IMR-90 (cell line): ENCODE measurements around the gene EFCAB8. TPM values are rescaled to one million over a fixed set of nuclear protein-coding genes. Genes with fewer than 3 reads are reported as not detected.

Experiments used
- ATAC-seq: fragments of 200-7000 bp; cut with Tn5 transposase; 2 replicates; pipeline ENCODE4 v1.9.1; 2020; ENCODE audit warnings: low read depth, mild to moderate bottlenecking, moderate library complexity
- BruUV-seq: library from RNA; stranded (reverse); fragments of 400-500 nt; replicated peaks from 2 replicates; lab custom pipeline; 2021; lab: Mats Ljungman, UMichigan
- CTCF ChIA-PET: fragments of 300-600 bp; formaldehyde crosslinking; extraction: SDS; loops from one replicate; lab custom pipeline; 2021; ENCODE audit warnings: antibody characterized with exemption; lab: Yijun Ruan, JAX
- POLR2A ChIA-PET: fragments of 300-600 bp; sonication (Branson Sonifier 250); formaldehyde crosslinking; loops from one replicate; lab custom pipeline; 2022; ENCODE audit warnings: antibody characterized with exemption; ENCODE audit not compliant: unreplicated experiment; lab: Charles Lee
- DNase-seq: peaks from one replicate; pipeline ENCODE4 v3.0.0; 2013
- H2AFZ ChIP-seq: replicated peaks from 2 replicates; pipeline ENCODE3; 2013; ENCODE audit warnings: low read length, mild to moderate bottlenecking; ENCODE audit not compliant: poor library complexity
- H2AK5ac ChIP-seq: 2 replicates; pipeline ENCODE4 v1.6.1; 2013; ENCODE audit warnings: low read depth, low read length, inconsistent platforms
- H2AK9ac ChIP-seq: replicated peaks from 2 replicates; pipeline ENCODE3; 2013; ENCODE audit warnings: mild to moderate bottlenecking, low read depth, low read length, moderate library complexity; ENCODE audit not compliant: poor library complexity
- H2BK120ac ChIP-seq: 2 replicates; pipeline ENCODE4 v1.6.1; 2013; ENCODE audit warnings: low read depth, low read length, inconsistent platforms
- H2BK15ac ChIP-seq: 3 replicates; pipeline ENCODE4 v1.6.1; 2013; ENCODE audit warnings: low read depth, low read length, inconsistent platforms
- H2BK20ac ChIP-seq: 2 replicates; pipeline ENCODE4 v1.6.1; 2013; ENCODE audit warnings: low read depth, mild to moderate bottlenecking, inconsistent platforms, low read length, moderate library complexity
- H2BK5ac ChIP-seq: 2 replicates; pipeline ENCODE4 v1.6.1; 2013; ENCODE audit warnings: mild to moderate bottlenecking, low read depth, low read length, inconsistent platforms; ENCODE audit not compliant: poor library complexity, severe bottlenecking
- H3K14ac ChIP-seq: replicated peaks from 2 replicates; pipeline ENCODE4 v1.6.1; 2013; ENCODE audit warnings: low read depth, low read length, inconsistent platforms
- H3K18ac ChIP-seq: 2 replicates; pipeline ENCODE4 v1.6.1; 2013; ENCODE audit warnings: low read depth, low read length, control low read depth
- H3K23ac ChIP-seq: 2 replicates; pipeline ENCODE4 v1.6.1; 2013; ENCODE audit warnings: low read depth, low read length, inconsistent platforms
- H3K27ac ChIP-seq: 2 replicates; pipeline ENCODE4 v1.5.1; 2013; ENCODE audit warnings: mild to moderate bottlenecking, control low read depth, low read length; ENCODE audit not compliant: insufficient read depth
- H3K27me3 ChIP-seq: 2 replicates; pipeline ENCODE4 v1.6.1; 2013; ENCODE audit warnings: low read length; ENCODE audit not compliant: control insufficient read depth, insufficient read depth
- H3K36me3 ChIP-seq: 2 replicates; pipeline ENCODE4 v1.6.1; 2013; ENCODE audit warnings: low read length, mixed read lengths; ENCODE audit not compliant: control insufficient read depth, insufficient read depth
- H3K4ac ChIP-seq: 2 replicates; pipeline ENCODE4 v1.6.1; 2013; ENCODE audit warnings: low read depth, low read length, inconsistent platforms
- H3K4me1 ChIP-seq: 2 replicates; pipeline ENCODE4 v1.6.1; 2013; ENCODE audit warnings: low read length, mixed read lengths; ENCODE audit not compliant: control insufficient read depth, insufficient read depth
- H3K4me2 ChIP-seq: 2 replicates; pipeline ENCODE4 v1.6.1; 2013; ENCODE audit warnings: low read depth, mild to moderate bottlenecking, control low read depth, low read length, moderate library complexity
- H3K4me3 ChIP-seq: 2 replicates; pipeline ENCODE4 v1.5.1; 2013; ENCODE audit warnings: low read depth, mild to moderate bottlenecking, control low read depth, low read length, moderate library complexity; ENCODE audit not compliant: insufficient read depth
- H3K56ac ChIP-seq: 2 replicates; pipeline ENCODE4 v1.6.1; 2013; ENCODE audit warnings: low read length, inconsistent platforms; ENCODE audit not compliant: insufficient read depth; ENCODE audit errors: extremely low read depth
- H3K79me1 ChIP-seq, 2 experiments: 2 replicates each; pipeline ENCODE4 v1.6.1; 2013; ENCODE audit warnings: low read length in 2 of 2, inconsistent platforms in 1 of 2, low read depth in 1 of 2
- H3K9ac ChIP-seq: 2 replicates; pipeline ENCODE4 v1.6.1; 2013; ENCODE audit warnings: low read depth, low read length, control low read depth
- H3K9me1 ChIP-seq: 2 replicates; pipeline ENCODE4 v1.6.1; 2013; ENCODE audit warnings: low read length, inconsistent platforms; ENCODE audit not compliant: insufficient read depth
- H3K9me3 ChIP-seq: 2 replicates; pipeline ENCODE4 v1.6.1; 2013; ENCODE audit warnings: low read length; ENCODE audit not compliant: control insufficient read depth, insufficient read depth
- H4K20me1 ChIP-seq: 2 replicates; pipeline ENCODE4 v1.6.1; 2013; ENCODE audit warnings: low read length, inconsistent platforms; ENCODE audit not compliant: insufficient read depth
- H4K5ac ChIP-seq: 2 replicates; pipeline ENCODE4 v1.6.1; 2013; ENCODE audit warnings: mild to moderate bottlenecking, low read depth, low read length, control low read depth
- H4K8ac ChIP-seq, 2 experiments: 2 replicates each; pipeline ENCODE4 v1.6.1; 2013; ENCODE audit warnings: low read depth in 2 of 2, low read length in 2 of 2, control low read depth in 1 of 2, inconsistent platforms in 1 of 2
- H4K91ac ChIP-seq: 2 replicates; pipeline ENCODE4 v1.6.1; 2013; ENCODE audit warnings: low read depth, low read length, inconsistent platforms; ENCODE audit not compliant: insufficient read depth
- CHD1 ChIP-seq: IDR thresholded peaks from 2 replicates; pipeline ENCODE4 v1.6.1; 2012; ENCODE audit warnings: low read depth, low read length, improper control_type of control experiment
- ELK1 ChIP-seq: fragments of 150-350 bp; IDR thresholded peaks from 2 replicates; pipeline ENCODE4 v1.6.1; 2016; ENCODE audit warnings: low read depth, mild to moderate bottlenecking, low read length, moderate library complexity, borderline replicate concordance
- FOS ChIP-seq: fragments of 150-350 bp; IDR thresholded peaks from 2 replicates; pipeline ENCODE4 v1.6.1; 2016; ENCODE audit warnings: low read depth, low read length
- POLR2A ChIP-seq: IDR thresholded peaks from 2 replicates; pipeline ENCODE4 v1.6.1; 2012; ENCODE audit warnings: mild to moderate bottlenecking, low read depth, low read length
- RCOR1 ChIP-seq: IDR thresholded peaks from 2 replicates; pipeline ENCODE4 v1.6.1; 2012; ENCODE audit warnings: mild to moderate bottlenecking, low read length, improper control_type of control experiment; ENCODE audit not compliant: insufficient replicate concordance
- SMC3 ChIP-seq: fragments of 150-350 bp; IDR thresholded peaks from 2 replicates; pipeline ENCODE4 v1.6.1; 2016; ENCODE audit warnings: low read depth, mild to moderate bottlenecking, antibody characterized with exemption, low read length, moderate library complexity
- WGBS, 2 experiments: methylation state at CpG; one replicate each; pipeline versions ENCODE4 v1.1.5 to v1.1.7; 2013; ENCODE audit warnings: missing lambda C conversion rate in 2 of 2; ENCODE audit not compliant: insufficient read length in 1 of 2; ENCODE audit errors: extremely low coverage in 2 of 2; 5-methylcytosine and 5-hydroxymethylcytosine counted together
- dilution Hi-C: fragments of 300-500 bp; cut with HindIII; formaldehyde crosslinking; loops from one replicate; pipeline ENCODE4 v1.14.3; 2018; ENCODE audit warnings: low sequenced_read_pairs; ENCODE audit not compliant: unreplicated experiment
- in situ Hi-C: fragments of 300-500 bp; cut with MboI; formaldehyde crosslinking; loops from 3 replicates; pipeline ENCODE4 v1.14.3; 2019; ENCODE audit warnings: low sequenced_read_pairs, inconsistent platforms, mixed read lengths
- intact Hi-C: fragments of 100-400 bp; cut with micrococcal nuclease; formaldehyde crosslinking; loops from 2 replicates; pipeline ENCODE4 v1.10.0; 2022
- polyA plus RNA-seq, 3 experiments: library from polyadenylated mRNA; depleted of rRNA; stranded (reverse); fragments of >200 nt; gene quantifications; 2 replicates each; pipeline ENCODE4 v1.2.3, GENCODE V29; 2012; ENCODE audit warnings: low replicate concordance in 1 of 3
- total RNA-seq: library from RNA; depleted of rRNA; stranded (reverse); fragments of >200 nt; gene quantifications from 2 replicates; pipeline ENCODE4 v1.2.3, GENCODE V29; 2012

Gene EFCAB8
- total and polyA plus RNA-seq, 2 of the 4 experiments (the other 2 are of a cell fraction): not detected

- H3K9me1 ChIP-seq: no peaks in the 10 kb centered on the region
- TF ChIP-seq FOS (no peak), ELK1 (no peak), POLR2A (no peak), SMC3 (no peak), CHD1 (no peak), RCOR1 (no peak)
- no peaks in the 10 kb centered on the region for H3K36me3 ChIP-seq
- no peak overlapping the region for H2BK15ac ChIP-seq
- no peak overlapping the region for H3K18ac ChIP-seq
- no peaks in the 10 kb centered on the region for H3K9me3 ChIP-seq
- H3K4ac ChIP-seq: no peak overlapping the region
- H3K27me3 ChIP-seq: no peaks in the 10 kb centered on the region
- dilution Hi-C loops: no loop called here
- H3K4me1 ChIP-seq: no peaks in the 10 kb centered on the region
- H4K91ac ChIP-seq: no peak overlapping the region
- no peak overlapping the region for H3K9ac ChIP-seq
- H2BK120ac ChIP-seq: no peak overlapping the region
- ATAC-seq: no peak
- H3K14ac ChIP-seq: no peak overlapping the region
- H4K5ac ChIP-seq: no peak overlapping the region
- no peak overlapping the region for H2AFZ ChIP-seq
- ChIA-PET POLR2A (no interaction called here), CTCF (no interaction called here)
- no peak overlapping the region for H3K23ac ChIP-seq
- no peak overlapping the region for H4K8ac ChIP-seq
- no peak overlapping the region for H2BK5ac ChIP-seq
- in situ Hi-C loops: no loop called here
- intact Hi-C loops: no loop called here
- BruUV-seq: no TSS peak
- H3K79me1 ChIP-seq: no peaks in the 10 kb centered on the region
- no peak overlapping the region for H3K56ac ChIP-seq
- H3K27ac ChIP-seq: no peak overlapping the region
- H2AK5ac ChIP-seq: no peak overlapping the region
- no peak overlapping the region for H3K4me2 ChIP-seq
- H2AK9ac ChIP-seq: no peak overlapping the region
- WGBS, 2 experiments: 67% methylated on average over 1 of the region's 5 CpGs; no CpG with 5 or more reads in 1 of the 2 experiments
- H2BK20ac ChIP-seq: no peak overlapping the region
- DNase-seq: no peak
- no peak overlapping the region for H3K4me3 ChIP-seq
- H4K20me1 ChIP-seq: no peaks in the 10 kb centered on the region
These were observed 12.3 kb downstream of the EFCAB8 start for GRCh38 chr20:32870985-32871384.
